ENCODE measurements around the gene PTGIR.

DNA sequence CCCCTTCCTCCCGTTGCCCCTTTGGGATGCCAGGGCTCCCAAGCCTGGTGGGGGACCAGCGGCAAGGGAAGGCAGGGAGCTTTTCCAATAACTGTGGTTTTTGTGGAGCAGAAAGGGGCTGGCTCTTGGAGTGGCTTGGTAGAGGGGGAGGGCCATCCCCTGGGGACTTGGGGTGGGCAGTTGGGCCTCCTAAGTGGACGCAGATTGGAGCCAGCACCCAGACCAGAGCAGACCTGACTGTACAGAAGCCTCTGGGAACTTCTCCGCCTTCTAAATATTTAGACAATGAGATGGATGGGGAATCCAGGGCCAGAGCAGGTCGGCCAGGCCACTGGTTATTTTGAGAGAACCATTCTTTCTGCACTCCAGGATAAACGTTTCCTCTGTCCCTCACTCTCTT, 4.2 kb downstream of the PTGIR start:
- no peak for TF ChIP-seq EZH2 (IDR thresholded peaks at IDR 0.05; ENCODE audit: borderline replicate concordance)
- TF ChIP-seq, protein P1, sequence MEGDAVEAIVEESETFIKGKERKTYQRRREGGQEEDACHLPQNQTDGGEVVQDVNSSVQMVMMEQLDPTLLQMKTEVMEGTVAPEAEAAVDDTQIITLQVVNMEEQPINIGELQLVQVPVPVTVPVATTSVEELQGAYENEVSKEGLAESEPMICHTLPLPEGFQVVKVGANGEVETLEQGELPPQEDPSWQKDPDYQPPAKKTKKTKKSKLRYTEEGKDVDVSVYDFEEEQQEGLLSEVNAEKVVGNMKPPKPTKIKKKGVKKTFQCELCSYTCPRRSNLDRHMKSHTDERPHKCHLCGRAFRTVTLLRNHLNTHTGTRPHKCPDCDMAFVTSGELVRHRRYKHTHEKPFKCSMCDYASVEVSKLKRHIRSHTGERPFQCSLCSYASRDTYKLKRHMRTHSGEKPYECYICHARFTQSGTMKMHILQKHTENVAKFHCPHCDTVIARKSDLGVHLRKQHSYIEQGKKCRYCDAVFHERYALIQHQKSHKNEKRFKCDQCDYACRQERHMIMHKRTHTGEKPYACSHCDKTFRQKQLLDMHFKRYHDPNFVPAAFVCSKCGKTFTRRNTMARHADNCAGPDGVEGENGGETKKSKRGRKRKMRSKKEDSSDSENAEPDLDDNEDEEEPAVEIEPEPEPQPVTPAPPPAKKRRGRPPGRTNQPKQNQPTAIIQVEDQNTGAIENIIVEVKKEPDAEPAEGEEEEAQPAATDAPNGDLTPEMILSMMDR (IDR thresholded peaks at IDR 0.05; ENCODE audit: poor library complexity), result no peak
- no peak for TF ChIP-seq EZH2phosphoT487 (IDR thresholded peaks at IDR 0.05; ENCODE audit: low read depth, severe bottlenecking, unreplicated experiment)
